Osteoblast (primary cell): ENCODE measurements around the gene GIT1. TPM values are rescaled to one million over a fixed set of nuclear protein-coding genes. Genes with fewer than 3 reads are reported as not detected.
A peak's percentile ranks its signal among the peaks of the same experiment; 100 is the strongest.

ENCODE experiments used
- DNase-seq: peaks from one replicate; pipeline ENCODE4 v3.0.0; 2011; ENCODE audit warnings: low spot score, mixed read lengths; ENCODE audit not compliant: insufficient read length; ENCODE audit errors: missing footprints
- H2AFZ ChIP-seq: 2 replicates; pipeline ENCODE4 v1.6.0; 2011; ENCODE audit warnings: mild to moderate bottlenecking, low read length
- H3K27ac ChIP-seq: 2 replicates; pipeline ENCODE4 v1.5.1; 2011; ENCODE audit warnings: mild to moderate bottlenecking, low read depth, low read length, moderate library complexity
- H3K27me3 ChIP-seq: 2 replicates; pipeline ENCODE4 v1.6.0; 2012; ENCODE audit warnings: mild to moderate bottlenecking, control low read depth, inconsistent platforms, low read length, moderate library complexity; ENCODE audit not compliant: insufficient read depth
- H3K36me3 ChIP-seq: 2 replicates; pipeline ENCODE4 v1.5.1; 2011; ENCODE audit warnings: mild to moderate bottlenecking, low read length, control low read depth, moderate library complexity; ENCODE audit not compliant: insufficient read depth
- H3K4me1 ChIP-seq: 2 replicates; pipeline ENCODE4 v1.5.1; 2011; ENCODE audit warnings: mild to moderate bottlenecking, low read length, control low read depth, moderate library complexity; ENCODE audit not compliant: insufficient read depth
- H3K4me2 ChIP-seq: 2 replicates; pipeline ENCODE4 v1.6.0; 2011; ENCODE audit warnings: mild to moderate bottlenecking, low read length; ENCODE audit not compliant: insufficient read depth
- H3K4me3 ChIP-seq: fragments of 200-600 bp; sonication (generic); 3 replicates; pipeline ENCODE4 v1.5.1; 2012; ENCODE audit warnings: mild to moderate bottlenecking, low read length, inconsistent platforms; ENCODE audit not compliant: insufficient read depth
- H3K79me2 ChIP-seq: 2 replicates; pipeline ENCODE4 v1.6.0; 2012; ENCODE audit warnings: mild to moderate bottlenecking, low read length, control low read depth, inconsistent platforms; ENCODE audit not compliant: insufficient read depth
- H3K9me3 ChIP-seq: 2 replicates; pipeline ENCODE4 v1.5.1; 2011; ENCODE audit warnings: low read depth, low read length, control low read depth
- H4K20me1 ChIP-seq: 2 replicates; pipeline ENCODE4 v1.6.0; 2012; ENCODE audit warnings: mild to moderate bottlenecking, low read length, control low read depth; ENCODE audit not compliant: insufficient read depth
- total RNA-seq: library from RNA; depleted of rRNA; stranded (reverse); fragments of >200 nt; gene quantifications from 2 replicates; pipeline ENCODE4 v1.2.3, GENCODE V29; 2012
- TF ChIP-seq, protein P1 (sequence below): IDR thresholded peaks from 2 replicates; pipeline ENCODE4 v1.5.1; 2011; ENCODE audit warnings: mild to moderate bottlenecking, low read depth, low read length, moderate library complexity; ENCODE audit errors: extremely low read depth

The GIT1 gene
- total RNA-seq, 1 donor: 34.4 TPM

DNA sequence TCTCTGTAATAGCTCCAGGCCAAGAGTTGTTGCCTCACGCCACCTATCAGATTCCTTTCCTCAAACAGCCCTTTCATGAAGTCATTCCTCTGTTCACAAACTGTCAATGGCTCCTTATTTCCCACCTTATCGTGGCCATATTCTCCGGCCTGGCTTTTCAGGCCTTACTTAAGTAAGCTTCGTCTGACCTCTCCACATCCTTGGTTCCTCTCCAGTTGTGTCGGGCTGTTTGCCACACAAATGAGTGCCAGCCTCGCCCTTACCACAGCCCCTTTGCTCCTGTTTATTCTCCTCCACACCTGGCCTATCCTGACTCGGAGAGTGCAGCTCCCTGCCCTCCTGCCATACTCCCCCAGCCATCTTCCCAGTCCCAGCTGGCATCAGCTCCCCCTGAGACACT lies 18.9 kb downstream of the GIT1 start:
- no peak overlapping the region for H2AFZ ChIP-seq
- peaks cover 2% of the 10 kb centered on the region for H3K79me2 ChIP-seq
- peaks cover 28% of the 10 kb centered on the region for H3K36me3 ChIP-seq
- no peak overlapping the region for H3K27ac ChIP-seq
- no peak overlapping the region for H3K4me2 ChIP-seq
- no peak overlapping the region for H3K4me3 ChIP-seq
- H4K20me1 ChIP-seq: no peaks in the 10 kb centered on the region
- peaks cover 25% of the 10 kb centered on the region for H3K4me1 ChIP-seq
- no peaks in the 10 kb centered on the region for H3K27me3 ChIP-seq
- TF ChIP-seq, protein P1, sequence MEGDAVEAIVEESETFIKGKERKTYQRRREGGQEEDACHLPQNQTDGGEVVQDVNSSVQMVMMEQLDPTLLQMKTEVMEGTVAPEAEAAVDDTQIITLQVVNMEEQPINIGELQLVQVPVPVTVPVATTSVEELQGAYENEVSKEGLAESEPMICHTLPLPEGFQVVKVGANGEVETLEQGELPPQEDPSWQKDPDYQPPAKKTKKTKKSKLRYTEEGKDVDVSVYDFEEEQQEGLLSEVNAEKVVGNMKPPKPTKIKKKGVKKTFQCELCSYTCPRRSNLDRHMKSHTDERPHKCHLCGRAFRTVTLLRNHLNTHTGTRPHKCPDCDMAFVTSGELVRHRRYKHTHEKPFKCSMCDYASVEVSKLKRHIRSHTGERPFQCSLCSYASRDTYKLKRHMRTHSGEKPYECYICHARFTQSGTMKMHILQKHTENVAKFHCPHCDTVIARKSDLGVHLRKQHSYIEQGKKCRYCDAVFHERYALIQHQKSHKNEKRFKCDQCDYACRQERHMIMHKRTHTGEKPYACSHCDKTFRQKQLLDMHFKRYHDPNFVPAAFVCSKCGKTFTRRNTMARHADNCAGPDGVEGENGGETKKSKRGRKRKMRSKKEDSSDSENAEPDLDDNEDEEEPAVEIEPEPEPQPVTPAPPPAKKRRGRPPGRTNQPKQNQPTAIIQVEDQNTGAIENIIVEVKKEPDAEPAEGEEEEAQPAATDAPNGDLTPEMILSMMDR: no peak
- DNase-seq: peak; percentile 58
- H3K9me3 ChIP-seq: no peaks in the 10 kb centered on the region

DNA sequence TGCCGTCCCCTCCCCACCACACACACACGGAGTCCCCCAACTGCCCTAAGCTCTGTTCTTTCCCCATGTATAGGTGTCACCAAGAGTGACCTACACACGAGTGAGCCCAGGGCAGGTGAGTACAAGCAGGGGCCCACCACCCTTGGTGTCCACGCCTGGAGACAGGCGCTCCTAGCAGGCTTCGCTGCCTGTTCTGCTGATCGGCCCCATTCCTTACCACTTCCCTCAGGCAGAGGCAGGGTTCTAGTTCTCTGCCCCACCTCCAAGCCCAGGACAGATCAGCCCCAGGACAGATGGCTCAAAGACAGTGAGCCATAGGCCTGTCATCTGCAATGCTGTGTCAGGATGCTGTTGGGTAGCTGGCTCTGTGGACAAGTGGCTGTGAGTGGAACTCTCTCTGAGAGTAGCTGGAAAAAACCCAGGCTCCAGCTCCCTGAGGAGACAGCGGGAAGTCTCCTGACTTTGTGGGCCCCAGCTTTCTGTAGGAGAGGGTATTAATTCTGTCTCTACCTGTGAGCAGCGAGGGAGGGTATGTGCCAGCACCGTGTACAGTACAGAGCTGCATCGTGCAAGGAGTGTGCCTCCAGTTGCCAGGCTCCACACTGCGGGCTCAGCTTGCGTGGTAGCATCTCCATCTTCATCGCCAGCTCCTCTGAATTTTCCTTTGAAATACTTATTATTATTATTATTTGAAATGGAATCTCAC lies 20.1 kb downstream of the GIT1 start:
- H3K36me3 ChIP-seq: peaks cover 20% of the 10 kb centered on the region
- peak overlapping the region; percentile 80 for H3K4me3 ChIP-seq
- peak overlapping the region; percentile 37 for H3K27ac ChIP-seq
- H3K4me1 ChIP-seq: peaks cover 27% of the 10 kb centered on the region
- peak; percentile 94 for DNase-seq
- H3K27me3 ChIP-seq: no peaks in the 10 kb centered on the region
- peak overlapping the region; percentile 82 for H2AFZ ChIP-seq
- H3K79me2 ChIP-seq: peaks cover 2% of the 10 kb centered on the region
- TF ChIP-seq, protein P1: no peak
- H4K20me1 ChIP-seq: no peaks in the 10 kb centered on the region
- H3K4me2 ChIP-seq: peak overlapping the region; percentile 89
- no peaks in the 10 kb centered on the region for H3K9me3 ChIP-seq

DNA sequence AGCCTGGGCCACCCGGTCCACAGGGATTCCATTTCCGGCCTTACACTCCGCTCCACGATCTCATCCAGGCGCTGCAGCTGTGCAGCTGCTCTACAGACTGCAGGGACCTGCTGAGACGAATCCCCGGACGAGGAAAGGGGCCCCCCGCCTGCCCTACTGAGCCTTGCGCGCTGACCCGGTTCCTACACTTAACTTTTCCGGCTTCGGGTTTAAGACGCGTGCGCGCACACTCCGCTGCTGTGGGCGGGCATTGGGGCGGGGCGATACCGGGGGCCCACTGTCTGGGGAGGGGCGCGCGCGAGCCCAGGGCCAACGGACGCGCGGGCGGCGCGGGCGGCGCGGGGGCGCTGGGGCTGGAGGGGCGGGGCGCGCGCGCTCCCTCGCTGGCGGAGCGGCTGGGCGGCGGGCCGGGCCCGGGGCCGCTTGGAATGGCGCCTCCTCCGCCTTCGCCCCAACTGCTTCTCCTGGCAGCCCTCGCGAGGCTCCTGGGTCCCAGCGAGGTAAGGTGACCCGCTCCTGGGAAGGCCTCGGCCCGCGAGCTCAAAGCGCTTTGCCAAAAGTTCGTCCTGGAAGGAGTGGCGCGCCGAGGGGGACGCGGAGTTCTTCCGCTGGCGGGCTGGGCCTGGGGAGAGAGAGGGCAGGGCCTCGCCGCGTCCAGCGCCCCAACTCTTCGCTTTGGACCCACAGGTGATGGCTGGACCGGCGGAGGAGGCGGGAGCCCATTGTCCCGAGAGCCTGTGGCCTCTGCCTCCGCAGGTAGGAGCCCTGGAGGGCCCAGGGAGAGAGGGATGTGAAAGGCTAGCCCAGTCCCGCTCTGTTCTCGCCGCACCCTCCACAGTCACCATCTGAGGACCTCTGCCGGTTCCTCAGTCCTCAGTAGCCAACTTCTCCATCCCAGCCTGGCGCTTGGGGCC lies 20.9 kb downstream of the GIT1 start, which contains the start of gene TP53I13:
Gene TP53I13 (plus strand): TSS at position 371 of the 914 bp plus-strand sequence. CDS start 58 bp downstream, at position 429.
- Histone ChIP-seq H3K4me3 (peak within 1 kb of the TSS; percentile 80), H3K27me3 (no peaks in the 10 kb centered on the region), H4K20me1 (no peaks in the 10 kb centered on the region), H3K36me3 (peaks cover 12% of the 10 kb centered on the region), H3K27ac (peak within 1 kb of the TSS; percentile 37), H2AFZ (peak within 1 kb of the TSS; percentile 84), H3K4me2 (peak within 1 kb of the TSS; percentile 90), H3K9me3 (no peaks in the 10 kb centered on the region), H3K79me2 (peaks cover 2% of the 10 kb centered on the region), H3K4me1 (peaks cover 27% of the 10 kb centered on the region)
- peak; percentile 98 for DNase-seq
- TF ChIP-seq, protein P1: no peak
